Smooth muscle cell (in vitro differentiated cells): ENCODE measurements around the gene CFAP54. TPM values are rescaled to one million over a fixed set of nuclear protein-coding genes. Genes with fewer than 3 reads are reported as not detected.

Source experiments
- DNase-seq: peaks from one replicate; lab custom pipeline; 2025; ENCODE audit not compliant: unreplicated experiment; lab: John Stamatoyannopoulos, UW
- H2AFZ ChIP-seq: fragments of 200-600 bp; sonication (generic); 2 replicates; pipeline ENCODE4 v1.6.0; 2016; ENCODE audit warnings: antibody characterized with exemption, low read depth, mild to moderate bottlenecking
- H3F3A ChIP-seq: fragments of 200-600 bp; sonication (generic); 2 replicates; pipeline ENCODE4 v1.6.0; 2017; ENCODE audit warnings: antibody characterized with exemption, low read depth
- H3K27ac ChIP-seq: fragments of 200-600 bp; sonication (generic); 2 replicates; pipeline ENCODE4 v1.5.1; 2016; ENCODE audit warnings: low read depth, mild to moderate bottlenecking
- H3K27me3 ChIP-seq: fragments of 200-600 bp; sonication (generic); 2 replicates; pipeline ENCODE4 v1.6.1; 2016; ENCODE audit warnings: low read depth, mild to moderate bottlenecking
- H3K36me3 ChIP-seq: fragments of 200-600 bp; sonication (generic); 2 replicates; pipeline ENCODE4 v1.5.1; 2016; ENCODE audit warnings: low read depth
- H3K4me1 ChIP-seq: fragments of 200-600 bp; sonication (generic); 2 replicates; pipeline ENCODE4 v1.5.1; 2016; ENCODE audit warnings: low read depth
- H3K4me2 ChIP-seq: fragments of 200-600 bp; sonication (generic); 2 replicates; pipeline ENCODE4 v1.6.0; 2016; ENCODE audit warnings: mild to moderate bottlenecking
- H3K4me3 ChIP-seq: fragments of 200-600 bp; sonication (generic); 2 replicates; pipeline ENCODE4 v1.5.1; 2016; ENCODE audit warnings: mild to moderate bottlenecking
- H3K79me2 ChIP-seq: fragments of 200-600 bp; sonication (generic); 2 replicates; pipeline ENCODE4 v1.6.0; 2016; ENCODE audit warnings: low read depth, mild to moderate bottlenecking
- H3K9ac ChIP-seq: fragments of 200-600 bp; sonication (generic); 2 replicates; pipeline ENCODE4 v1.6.0; 2016; ENCODE audit warnings: low read depth
- H3K9me3 ChIP-seq: fragments of 200-600 bp; sonication (generic); replicated peaks from 2 replicates; pipeline ENCODE4 v1.5.1; 2016; ENCODE audit warnings: low read depth
- H4K20me1 ChIP-seq: fragments of 200-600 bp; sonication (generic); 2 replicates; pipeline ENCODE4 v1.6.0; 2016; ENCODE audit warnings: low read depth
- WGBS: methylation state at CpG from one replicate; pipeline ENCODE4 v1.1.7; 2016; ENCODE audit warnings: low lambda C conversion rate; 5-methylcytosine and 5-hydroxymethylcytosine counted together
- polyA plus RNA-seq: library from polyadenylated mRNA; unstranded; fragments of >200 nt; fragmentation: Nextera tagmentation; extraction: Ambion mirVana; gene quantifications from 2 replicates; pipeline ENCODE4 v1.2.1, GENCODE V29; 2016
- total RNA-seq: library from RNA; depleted of rRNA; stranded (reverse); fragments of >200 nt; gene quantifications from 2 replicates; pipeline ENCODE4 v1.2.3, GENCODE V29; 2014
- TF ChIP-seq, protein P1 (sequence below): fragments of 200-600 bp; sonication (generic); IDR thresholded peaks from 2 replicates; pipeline ENCODE4 v1.5.1; 2017; ENCODE audit warnings: borderline replicate concordance, mild to moderate bottlenecking, antibody characterized with exemption; ENCODE audit not compliant: insufficient read depth, poor library complexity, severe bottlenecking

The CFAP54 gene
- total and polyA plus RNA-seq, 2 experiments from 2014 or later: 0.35 to 0.67 TPM

DNA sequence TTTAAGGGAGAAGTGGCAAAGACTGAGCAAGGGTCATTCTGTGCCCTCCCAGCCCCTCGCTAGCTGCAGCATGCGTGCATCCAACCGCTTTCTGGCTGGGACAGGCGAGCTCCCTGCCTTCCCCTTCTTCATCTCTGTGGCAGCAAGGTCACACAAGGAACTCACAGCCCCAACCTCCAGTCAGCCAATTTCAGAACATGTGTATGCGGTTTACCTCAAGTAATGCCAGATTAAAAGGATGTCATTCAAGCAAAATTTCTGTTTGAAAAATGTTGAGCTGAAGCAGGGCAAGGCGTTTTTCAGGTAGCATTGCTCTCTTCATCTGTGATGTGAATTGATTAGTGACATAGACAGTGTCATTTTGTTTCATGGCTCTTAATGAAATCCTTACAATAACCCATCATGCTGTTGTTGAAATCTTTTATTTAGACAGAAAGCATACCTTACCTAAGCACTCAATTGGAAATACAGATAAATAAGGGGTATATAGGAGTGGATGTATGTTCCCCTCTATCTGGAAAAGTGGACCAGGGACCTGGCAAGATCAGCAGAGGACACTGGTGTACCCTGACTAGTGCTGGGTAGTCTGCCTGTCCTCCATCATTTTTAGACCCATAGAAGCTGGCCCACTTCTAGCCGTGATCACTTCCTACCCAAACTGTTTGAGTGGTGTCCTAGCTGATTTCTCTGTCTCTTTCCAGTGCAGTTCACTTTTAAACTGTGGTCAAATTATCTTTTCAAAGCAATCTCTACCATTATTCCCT lies 334.9 kb downstream of the CFAP54 start:
- H3K79me2 ChIP-seq: no peaks in the 10 kb centered on the region
- H3K4me1 ChIP-seq: no peaks in the 10 kb centered on the region
- no peak for DNase-seq
- no peaks in the 10 kb centered on the region for H3K27me3 ChIP-seq
- no peaks in the 10 kb centered on the region for H4K20me1 ChIP-seq
- H3K36me3 ChIP-seq: no peaks in the 10 kb centered on the region
- no peak overlapping the region for H3K27ac ChIP-seq
- WGBS: 98% methylated on average over 7 of the region's 7 CpGs
- H3K4me3 ChIP-seq: no peak overlapping the region
- H3K9me3 ChIP-seq: no peaks in the 10 kb centered on the region
- no peak overlapping the region for H2AFZ ChIP-seq
- no peak overlapping the region for H3K4me2 ChIP-seq
- TF ChIP-seq, protein P1, sequence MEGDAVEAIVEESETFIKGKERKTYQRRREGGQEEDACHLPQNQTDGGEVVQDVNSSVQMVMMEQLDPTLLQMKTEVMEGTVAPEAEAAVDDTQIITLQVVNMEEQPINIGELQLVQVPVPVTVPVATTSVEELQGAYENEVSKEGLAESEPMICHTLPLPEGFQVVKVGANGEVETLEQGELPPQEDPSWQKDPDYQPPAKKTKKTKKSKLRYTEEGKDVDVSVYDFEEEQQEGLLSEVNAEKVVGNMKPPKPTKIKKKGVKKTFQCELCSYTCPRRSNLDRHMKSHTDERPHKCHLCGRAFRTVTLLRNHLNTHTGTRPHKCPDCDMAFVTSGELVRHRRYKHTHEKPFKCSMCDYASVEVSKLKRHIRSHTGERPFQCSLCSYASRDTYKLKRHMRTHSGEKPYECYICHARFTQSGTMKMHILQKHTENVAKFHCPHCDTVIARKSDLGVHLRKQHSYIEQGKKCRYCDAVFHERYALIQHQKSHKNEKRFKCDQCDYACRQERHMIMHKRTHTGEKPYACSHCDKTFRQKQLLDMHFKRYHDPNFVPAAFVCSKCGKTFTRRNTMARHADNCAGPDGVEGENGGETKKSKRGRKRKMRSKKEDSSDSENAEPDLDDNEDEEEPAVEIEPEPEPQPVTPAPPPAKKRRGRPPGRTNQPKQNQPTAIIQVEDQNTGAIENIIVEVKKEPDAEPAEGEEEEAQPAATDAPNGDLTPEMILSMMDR: no peak
- H3K9ac ChIP-seq: no peak overlapping the region
- H3F3A ChIP-seq: no peaks in the 10 kb centered on the region

DNA sequence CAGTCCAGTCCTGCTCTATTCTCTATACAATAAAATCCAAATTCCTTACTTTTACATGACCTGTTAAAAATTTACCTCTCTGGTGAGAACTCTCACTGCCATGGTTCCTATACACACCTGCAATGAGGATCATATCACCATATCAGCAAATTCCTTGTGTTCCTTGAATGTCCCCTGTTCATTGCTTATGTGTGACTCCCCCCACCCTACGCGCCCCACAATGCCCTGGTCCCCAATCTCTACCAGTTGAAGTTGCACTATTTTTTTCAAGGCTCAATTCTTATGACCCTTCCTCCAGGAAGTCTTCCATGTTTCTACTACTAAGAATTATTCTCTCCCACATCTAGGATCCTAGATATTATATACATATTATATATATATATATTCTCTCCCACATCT lies 335.5 kb downstream of the CFAP54 start:
- no peak overlapping the region for H3K27ac ChIP-seq
- H3K4me1 ChIP-seq: no peaks in the 10 kb centered on the region
- H3K36me3 ChIP-seq: no peaks in the 10 kb centered on the region
- H3K79me2 ChIP-seq: no peaks in the 10 kb centered on the region
- no peaks in the 10 kb centered on the region for H3F3A ChIP-seq
- no peak overlapping the region for H3K9ac ChIP-seq
- H4K20me1 ChIP-seq: no peaks in the 10 kb centered on the region
- no peaks in the 10 kb centered on the region for H3K27me3 ChIP-seq
- H3K4me3 ChIP-seq: no peak overlapping the region
- no peak overlapping the region for H2AFZ ChIP-seq
- WGBS: 93% methylated on average over 2 of the region's 2 CpGs
- TF ChIP-seq, protein P1: no peak
- H3K9me3 ChIP-seq: no peaks in the 10 kb centered on the region
- H3K4me2 ChIP-seq: no peak overlapping the region
- DNase-seq: no peak

DNA sequence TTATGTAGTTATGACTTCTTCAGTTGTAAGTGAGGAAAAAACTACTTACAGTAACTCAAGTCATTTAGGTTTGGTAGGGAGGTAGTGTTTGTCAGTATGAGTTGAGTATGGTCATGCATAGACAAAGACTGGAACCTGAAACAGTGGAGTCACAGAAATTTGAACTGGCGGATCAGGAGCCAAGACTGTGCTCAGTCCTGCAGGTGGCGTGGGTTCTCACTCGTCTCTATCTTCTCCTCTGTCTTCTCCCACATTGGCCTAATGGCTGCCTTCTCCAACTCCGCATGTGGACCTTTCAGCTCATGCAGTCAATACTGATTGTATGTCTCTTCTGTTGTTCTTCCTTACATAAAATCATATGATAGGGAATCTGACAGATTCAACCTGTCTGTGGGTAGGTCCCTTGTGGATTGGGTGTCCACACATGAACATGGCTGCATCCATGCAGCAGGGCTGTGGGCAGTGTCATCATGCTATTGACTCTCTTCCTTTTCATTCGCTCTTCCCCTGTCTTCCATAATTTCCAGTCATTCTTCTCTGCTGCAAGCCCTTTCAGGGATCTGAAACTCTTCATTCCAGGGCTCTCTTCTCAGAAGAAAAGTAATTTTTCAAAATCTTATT lies 338.9 kb downstream of the CFAP54 start:
- Histone ChIP-seq H3K9ac (no peak overlapping the region), H3K4me3 (no peak overlapping the region), H3K79me2 (no peaks in the 10 kb centered on the region), H3K4me1 (no peaks in the 10 kb centered on the region), H3K27ac (no peak overlapping the region), H3K9me3 (no peaks in the 10 kb centered on the region), H3K4me2 (no peak overlapping the region), H2AFZ (no peak overlapping the region), H3K36me3 (no peaks in the 10 kb centered on the region), H4K20me1 (no peaks in the 10 kb centered on the region), H3K27me3 (no peaks in the 10 kb centered on the region), H3F3A (no peaks in the 10 kb centered on the region)
- no peak for DNase-seq
- 90% methylated on average over 5 of the region's 5 CpGs for WGBS
- TF ChIP-seq, protein P1: no peak
